ENCODE results near the gene BMF.
"Not testable (repeated sequence)": the region's sequence is repeated elsewhere in the genome, so short reads cannot be mapped to it uniquely, and the experiment has no call there.

The BMF gene

GRCh38 chr15:40115106-40115505 lies 6.4 kb upstream of the BMF start:
- not testable (repeated sequence) for H3K27me3 Mint-ChIP-seq; H3K4me3 Mint-ChIP-seq; H3K36me3 Mint-ChIP-seq (ENCODE audit: low read depth); H3K27ac Mint-ChIP-seq; H3K9me3 Mint-ChIP-seq
- peaks cover 14% of the 10 kb centered on the region for H3K4me1 Mint-ChIP-seq (ENCODE audit: low read depth)
- peak; percentile 13 for DNase-seq

DNA sequence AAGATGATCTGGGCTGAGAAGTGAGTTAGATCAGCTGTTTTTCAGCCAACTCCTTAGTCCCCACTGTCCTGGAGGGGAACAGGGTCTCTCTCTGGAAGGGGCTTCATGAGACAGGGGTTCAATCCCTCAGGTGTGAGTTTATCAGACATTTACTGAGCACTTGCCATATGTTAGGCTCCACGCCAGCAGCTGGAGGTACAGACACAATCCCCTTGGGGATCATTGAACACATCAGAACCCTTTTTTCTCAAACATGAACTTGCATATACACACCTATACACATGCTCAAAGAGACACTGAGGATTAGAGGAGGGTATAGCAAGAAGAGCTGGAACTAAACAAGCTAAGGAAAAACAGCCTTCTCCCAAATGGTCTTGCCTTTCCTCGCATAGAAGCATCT lies 5.5 kb upstream of the BMF start:
- peaks cover 9% of the 10 kb centered on the region for H3K27me3 Mint-ChIP-seq
- H3K9me3 Mint-ChIP-seq = no peaks in the 10 kb centered on the region
- H3K36me3 Mint-ChIP-seq (ENCODE audit: low read depth) = no peaks in the 10 kb centered on the region
- no peak for DNase-seq
- no peak overlapping the region for H3K4me3 Mint-ChIP-seq
- peaks cover 18% of the 10 kb centered on the region for H3K4me1 Mint-ChIP-seq (ENCODE audit: low read depth)
- no peak overlapping the region for H3K27ac Mint-ChIP-seq

- Mint-ChIP-seq H3K27me3 (peaks cover 9% of the 10 kb centered on the region), H3K4me3 (no peak overlapping the region), H3K4me1 (ENCODE audit: low read depth) (peaks cover 30% of the 10 kb centered on the region), H3K36me3 (ENCODE audit: low read depth) (no peaks in the 10 kb centered on the region), H3K27ac (no peak overlapping the region), H3K9me3 (no peaks in the 10 kb centered on the region)
- no peak for DNase-seq
Measured at GRCh38 chr15:40112789-40113188, 4.1 kb upstream of the BMF start.

- H3K9me3 Mint-ChIP-seq = no peaks in the 10 kb centered on the region
- DNase-seq = no peak
- peaks cover 9% of the 10 kb centered on the region for H3K27me3 Mint-ChIP-seq
- H3K4me3 Mint-ChIP-seq = no peak overlapping the region
- no peak overlapping the region for H3K27ac Mint-ChIP-seq
- peaks cover 38% of the 10 kb centered on the region for H3K4me1 Mint-ChIP-seq (ENCODE audit: low read depth)
- no peaks in the 10 kb centered on the region for H3K36me3 Mint-ChIP-seq (ENCODE audit: low read depth)
Measured at GRCh38 chr15:40111888-40112287, 3.2 kb upstream of the BMF start.

GRCh38 chr15:40110866-40111550 lies 2.3 kb upstream of the BMF start:
- H3K4me1 Mint-ChIP-seq (ENCODE audit: low read depth) = peaks cover 42% of the 10 kb centered on the region
- H3K36me3 Mint-ChIP-seq (ENCODE audit: low read depth) = no peaks in the 10 kb centered on the region
- no peak overlapping the region for H3K27ac Mint-ChIP-seq
- no peaks in the 10 kb centered on the region for H3K9me3 Mint-ChIP-seq
- H3K4me3 Mint-ChIP-seq = no peak overlapping the region
- no peak for DNase-seq
- peaks cover 6% of the 10 kb centered on the region for H3K27me3 Mint-ChIP-seq

GRCh38 chr15:40108061-40108854 lies 421 bp downstream of the BMF start:
- Mint-ChIP-seq H3K9me3 (no peaks in the 10 kb centered on the region), H3K4me1 (ENCODE audit: low read depth) (peaks cover 52% of the 10 kb centered on the region), H3K4me3 (peak overlapping the region; percentile 84), H3K27ac (peak overlapping the region; percentile 76), H3K27me3 (peaks cover 6% of the 10 kb centered on the region), H3K36me3 (ENCODE audit: low read depth) (no peaks in the 10 kb centered on the region)
- no peak for DNase-seq

- no peaks in the 10 kb centered on the region for H3K27me3 Mint-ChIP-seq
- peak overlapping the region; percentile 81 for H3K27ac Mint-ChIP-seq
- no peak for DNase-seq
- H3K4me1 Mint-ChIP-seq (ENCODE audit: low read depth) = peaks cover 60% of the 10 kb centered on the region
- H3K36me3 Mint-ChIP-seq (ENCODE audit: low read depth) = no peaks in the 10 kb centered on the region
- peak overlapping the region; percentile 84 for H3K4me3 Mint-ChIP-seq
- H3K9me3 Mint-ChIP-seq = no peaks in the 10 kb centered on the region
Measured at GRCh38 chr15:40106203-40107161, 2.2 kb downstream of the BMF start.

DNA sequence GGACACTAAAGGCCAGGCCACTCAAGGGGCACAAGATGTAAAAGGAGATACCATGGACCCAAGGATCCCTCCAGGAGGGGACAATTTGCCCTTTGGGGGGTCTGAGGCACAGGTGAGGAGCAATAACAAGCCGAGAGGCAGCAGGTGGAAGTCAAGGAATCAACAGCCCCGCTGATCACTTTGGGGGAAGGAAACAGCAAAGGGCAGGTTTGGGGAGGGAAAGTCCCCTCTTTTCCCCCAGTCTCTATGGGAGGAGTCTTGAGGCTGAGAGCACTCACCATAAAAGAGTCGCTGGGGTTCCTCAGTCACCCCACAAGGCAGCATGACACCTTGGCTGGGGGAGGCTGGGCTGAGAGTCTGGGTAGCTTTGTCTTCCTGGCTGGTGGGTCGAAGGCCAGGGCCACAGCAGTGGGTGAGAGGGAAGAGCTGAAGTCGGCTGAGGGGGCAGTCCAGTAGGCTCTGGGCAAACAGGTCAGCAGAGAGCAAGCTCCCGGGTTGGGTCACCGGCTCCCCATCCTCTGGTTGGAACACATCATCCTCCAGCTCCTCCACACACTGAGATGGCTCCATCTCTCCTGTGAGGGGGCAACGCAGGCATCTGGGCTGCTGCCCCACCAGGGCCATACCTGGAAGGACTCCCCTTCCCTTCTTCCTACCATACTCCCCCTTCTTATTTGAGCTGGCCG lies 3.0 kb downstream of the BMF start:
- no peaks in the 10 kb centered on the region for H3K27me3 Mint-ChIP-seq
- peaks cover 69% of the 10 kb centered on the region for H3K4me1 Mint-ChIP-seq (ENCODE audit: low read depth)
- H3K36me3 Mint-ChIP-seq (ENCODE audit: low read depth) = peaks cover 1% of the 10 kb centered on the region
- no peaks in the 10 kb centered on the region for H3K9me3 Mint-ChIP-seq
- H3K27ac Mint-ChIP-seq = peak overlapping the region; percentile 81
- peak overlapping the region; percentile 60 for H3K4me3 Mint-ChIP-seq
- peak; percentile 62 for DNase-seq

DNA sequence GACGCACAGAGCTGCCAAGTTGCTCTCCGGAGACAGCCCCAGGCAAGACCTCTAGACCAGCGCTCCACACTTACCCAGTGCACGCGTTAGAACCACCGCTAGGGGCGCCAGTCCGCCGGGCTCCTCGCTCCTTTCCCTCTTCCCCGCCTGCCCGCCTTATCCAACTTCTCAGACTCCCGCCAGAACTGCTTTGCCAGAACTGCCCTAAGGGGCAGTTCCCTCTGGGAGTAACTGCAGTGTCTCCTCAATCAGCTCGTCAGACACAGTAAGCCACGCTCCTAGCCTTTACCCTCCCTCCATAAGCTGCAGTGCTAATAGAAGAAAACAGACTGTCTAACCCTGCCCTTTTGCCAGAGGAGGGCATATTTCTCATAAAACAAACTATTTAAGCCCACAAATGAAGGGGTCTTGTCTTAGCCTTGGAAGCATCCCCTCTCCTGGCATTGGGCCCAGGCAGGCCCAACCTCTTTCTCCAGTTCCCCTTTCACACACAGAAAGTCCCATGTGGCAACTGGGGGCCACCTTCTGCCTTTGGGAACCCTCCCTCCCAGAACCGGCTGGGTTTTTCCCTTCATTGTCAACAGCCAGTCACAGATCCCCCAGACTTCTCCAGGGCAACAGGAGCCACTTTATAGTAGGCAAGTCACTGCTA lies 3.7 kb downstream of the BMF start:
- DNase-seq = peak; percentile 87
- H3K4me3 Mint-ChIP-seq = peak overlapping the region; percentile 60
- no peaks in the 10 kb centered on the region for H3K27me3 Mint-ChIP-seq
- no peaks in the 10 kb centered on the region for H3K9me3 Mint-ChIP-seq
- H3K27ac Mint-ChIP-seq = peak overlapping the region; percentile 81
- peaks cover 75% of the 10 kb centered on the region for H3K4me1 Mint-ChIP-seq (ENCODE audit: low read depth)
- H3K36me3 Mint-ChIP-seq (ENCODE audit: low read depth) = peaks cover 1% of the 10 kb centered on the region

- Mint-ChIP-seq H3K4me1 (ENCODE audit: low read depth) (peaks cover 79% of the 10 kb centered on the region), H3K27ac (peak overlapping the region; percentile 81)
Measured at GRCh38 chr15:40104296-40104864, 4.3 kb downstream of the BMF start.

DNA sequence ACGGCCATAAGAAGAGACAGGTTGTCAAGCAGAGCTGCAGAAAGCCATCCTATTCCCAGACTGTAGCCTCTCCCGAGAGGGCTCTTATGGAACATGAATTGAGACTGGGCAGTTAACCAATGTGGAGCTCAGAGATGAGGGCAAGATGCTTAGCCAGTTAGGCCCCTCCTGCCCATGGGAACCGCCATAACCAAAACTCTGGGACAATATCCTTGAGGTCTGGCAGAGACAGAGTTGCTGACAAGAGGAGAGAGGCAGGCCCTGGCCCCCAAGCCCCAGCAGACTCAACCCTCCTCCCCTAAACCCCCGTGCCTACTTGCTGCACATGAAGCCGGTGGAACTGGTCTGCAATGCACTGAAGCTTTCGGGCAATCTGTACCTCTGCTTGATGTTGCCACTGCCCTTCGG lies 4.8 kb downstream of the BMF start:
- no peak overlapping the region for H3K4me3 Mint-ChIP-seq
- H3K9me3 Mint-ChIP-seq = no peaks in the 10 kb centered on the region
- H3K27ac Mint-ChIP-seq = no peak overlapping the region
- peaks cover 1% of the 10 kb centered on the region for H3K36me3 Mint-ChIP-seq (ENCODE audit: low read depth)
- H3K27me3 Mint-ChIP-seq = no peaks in the 10 kb centered on the region
- H3K4me1 Mint-ChIP-seq (ENCODE audit: low read depth) = peaks cover 79% of the 10 kb centered on the region
- no peak for DNase-seq

More at GRCh38 chr15:40104296-40104864, 4.3 kb downstream of the BMF start:
- Mint-ChIP-seq H3K4me3 (peak overlapping the region; percentile 60), H3K9me3 (no peaks in the 10 kb centered on the region), H3K36me3 (ENCODE audit: low read depth) (peaks cover 1% of the 10 kb centered on the region), H3K27me3 (no peaks in the 10 kb centered on the region)
- no peak for DNase-seq

DNA sequence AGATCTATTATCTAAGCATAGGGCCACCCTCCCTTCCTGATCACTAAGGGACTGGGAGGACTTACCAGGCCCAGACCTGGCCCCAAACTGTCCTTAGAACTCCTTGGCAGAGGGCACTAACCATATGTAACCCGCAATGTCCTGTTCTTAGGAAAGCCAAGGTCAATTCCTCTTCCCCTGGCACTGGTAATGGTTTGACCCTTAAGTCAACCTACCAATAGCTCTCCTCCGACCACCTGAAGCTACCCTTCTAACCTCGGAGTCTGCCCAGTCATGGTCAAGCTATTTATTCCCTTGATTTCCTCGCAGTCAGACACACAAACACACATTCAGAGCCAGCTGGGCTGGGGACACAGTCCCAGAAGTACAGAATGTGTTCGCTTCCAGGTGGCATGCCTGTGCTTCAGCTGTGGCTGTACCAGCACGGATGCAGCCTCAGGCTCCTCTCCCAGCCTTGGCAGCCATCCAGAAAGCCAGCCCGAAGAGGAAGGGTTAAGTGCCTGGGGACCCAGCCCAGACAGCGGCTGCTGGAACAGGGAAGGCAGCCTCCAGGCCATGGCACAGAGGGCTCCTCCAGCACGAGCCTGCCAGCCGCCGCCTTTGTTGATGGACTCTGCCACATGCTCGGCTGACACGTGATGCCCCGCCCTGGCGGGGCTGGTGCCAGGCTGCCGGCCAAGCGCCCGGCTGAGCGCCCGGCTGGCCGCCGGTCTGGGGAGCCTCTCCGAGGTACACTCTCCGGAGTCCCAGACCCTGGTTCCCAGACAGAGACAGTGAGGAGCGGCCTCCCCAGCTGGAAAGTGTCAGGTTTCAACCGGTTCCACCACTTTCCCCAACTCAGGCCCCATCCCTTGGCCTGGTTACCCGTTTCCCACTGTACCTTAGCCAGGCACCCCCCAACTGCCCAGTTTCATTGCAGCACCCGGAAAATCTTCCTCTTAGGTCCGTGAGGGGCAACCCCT lies 5.5 kb downstream of the BMF start:
- DNase-seq = no peak
- Mint-ChIP-seq H3K4me3 (no peak overlapping the region), H3K4me1 (ENCODE audit: low read depth) (peaks cover 82% of the 10 kb centered on the region), H3K9me3 (no peaks in the 10 kb centered on the region), H3K27ac (no peak overlapping the region), H3K36me3 (ENCODE audit: low read depth) (peaks cover 1% of the 10 kb centered on the region), H3K27me3 (no peaks in the 10 kb centered on the region)
